MM.1S (cell line): Measurements from ENCODE around the gene FAM163A.

Experiments
- DNase-seq: peaks from one replicate; pipeline ENCODE4 v3.0.0-alpha.2; 2015
- H2AFZ ChIP-seq: fragments of 300-600 bp; sonication (generic); 2 replicates; pipeline ENCODE4 v1.6.0; 2016; ENCODE audit warnings: antibody characterized with exemption, low read length
- H3F3A ChIP-seq: fragments of 300-600 bp; sonication (generic); 2 replicates; pipeline ENCODE4 v1.6.1; 2016; ENCODE audit warnings: mild to moderate bottlenecking, antibody characterized with exemption, low read length, moderate library complexity, mixed read lengths; ENCODE audit not compliant: insufficient read depth
- H3K27ac ChIP-seq: fragments of 300-600 bp; sonication (generic); 2 replicates; pipeline ENCODE4 v1.5.1; 2016; ENCODE audit warnings: mild to moderate bottlenecking, low read length
- H3K27me3 ChIP-seq: fragments of 300-600 bp; sonication (generic); replicated peaks from 2 replicates; pipeline ENCODE4 v1.6.0; 2016; ENCODE audit warnings: low read length; ENCODE audit not compliant: insufficient read depth
- H3K36me3 ChIP-seq: fragments of 300-600 bp; sonication (generic); replicated peaks from 2 replicates; pipeline ENCODE4 v1.6.1; 2016; ENCODE audit warnings: mild to moderate bottlenecking, low read length, mixed read lengths; ENCODE audit not compliant: insufficient read depth
- H3K4me1 ChIP-seq: fragments of 300-600 bp; sonication (generic); 2 replicates; pipeline ENCODE4 v1.6.1; 2016; ENCODE audit warnings: low read length, mixed read lengths
- H3K4me2 ChIP-seq: fragments of 300-600 bp; sonication (generic); 2 replicates; pipeline ENCODE4 v1.6.0; 2016; ENCODE audit warnings: low read depth, low read length
- H3K4me3 ChIP-seq: fragments of 300-600 bp; sonication (generic); 2 replicates; pipeline ENCODE4 v1.5.1; 2016; ENCODE audit warnings: low read length, mixed read lengths
- H3K79me2 ChIP-seq: fragments of 300-600 bp; sonication (generic); 2 replicates; pipeline ENCODE4 v1.6.1; 2016; ENCODE audit warnings: mixed run types, low read length, mixed read lengths
- H3K9ac ChIP-seq: fragments of 300-600 bp; sonication (generic); 2 replicates; pipeline ENCODE4 v1.6.1; 2016; ENCODE audit warnings: low read length, mixed read lengths
- H3K9me2 ChIP-seq: fragments of 300-600 bp; sonication (generic); replicated peaks from 2 replicates; pipeline ENCODE4 v1.6.1; 2016; ENCODE audit warnings: mild to moderate bottlenecking, low read length, mixed read lengths; ENCODE audit not compliant: insufficient read depth
- H3K9me3 ChIP-seq: fragments of 300-600 bp; sonication (generic); replicated peaks from 2 replicates; pipeline ENCODE4 v1.6.1; 2016; ENCODE audit warnings: mild to moderate bottlenecking, low read length, mixed read lengths; ENCODE audit not compliant: insufficient read depth
- H4K20me1 ChIP-seq: fragments of 300-600 bp; sonication (generic); 2 replicates; pipeline ENCODE4 v1.6.1; 2016; ENCODE audit warnings: mild to moderate bottlenecking, low read length, moderate library complexity, mixed read lengths; ENCODE audit not compliant: insufficient read depth
- CTCF ChIP-seq: fragments of 300-600 bp; sonication (generic); IDR thresholded peaks from 2 replicates; pipeline ENCODE4 v1.5.1; 2016; ENCODE audit warnings: antibody characterized with exemption, low read length, mixed read lengths
- EZH2 ChIP-seq: fragments of 300-600 bp; sonication (generic); optimal IDR thresholded peaks from 2 replicates; pipeline ENCODE3; 2017; ENCODE audit warnings: low read depth, mild to moderate bottlenecking, antibody characterized with exemption, low read length, mixed read lengths
- EZH2phosphoT487 ChIP-seq: fragments of 300-600 bp; sonication (generic); IDR thresholded peaks from 2 replicates; pipeline ENCODE4 v1.6.1; 2018; ENCODE audit warnings: antibody characterized with exemption, low read length

FAM163A gene

GRCh38 chr1:179728271-179728670 lies 14.8 kb upstream of the FAM163A start:
- Histone ChIP-seq H3K4me2 (no peak overlapping the region), H3K27ac (no peak overlapping the region), H3K4me3 (no peak overlapping the region), H3K9me3 (no peaks in the 10 kb centered on the region), H3K9me2 (no peaks in the 10 kb centered on the region), H3K4me1 (no peaks in the 10 kb centered on the region), H3K27me3 (no peaks in the 10 kb centered on the region), H2AFZ (no peak overlapping the region), H4K20me1 (no peaks in the 10 kb centered on the region), H3K36me3 (no peaks in the 10 kb centered on the region), H3F3A (no peaks in the 10 kb centered on the region), H3K79me2 (no peaks in the 10 kb centered on the region), H3K9ac (no peak overlapping the region)
- no peak for DNase-seq
- TF ChIP-seq EZH2 (no peak), EZH2phosphoT487 (no peak), CTCF (no peak)

- H3K36me3 ChIP-seq, result no peaks in the 10 kb centered on the region
- no peak overlapping the region for H3K4me2 ChIP-seq
- H3K4me1 ChIP-seq, result no peaks in the 10 kb centered on the region
- H2AFZ ChIP-seq, result no peak overlapping the region
- no peaks in the 10 kb centered on the region for H3K9me3 ChIP-seq
- no peak for DNase-seq
- no peak overlapping the region for H3K27ac ChIP-seq
- no peak for TF ChIP-seq EZH2phosphoT487
- TF ChIP-seq CTCF, result no peak
- no peak for TF ChIP-seq EZH2
- no peaks in the 10 kb centered on the region for H3K27me3 ChIP-seq
- no peak overlapping the region for H3K9ac ChIP-seq
- H3K9me2 ChIP-seq, result no peaks in the 10 kb centered on the region
- H3F3A ChIP-seq, result no peaks in the 10 kb centered on the region
- no peak overlapping the region for H3K4me3 ChIP-seq
- no peaks in the 10 kb centered on the region for H4K20me1 ChIP-seq
- H3K79me2 ChIP-seq, result no peaks in the 10 kb centered on the region
Measured at GRCh38 chr1:179729881-179730280, 13.2 kb upstream of the FAM163A start.

- H3F3A ChIP-seq, result no peaks in the 10 kb centered on the region
- no peak for DNase-seq
- no peaks in the 10 kb centered on the region for H3K9me3 ChIP-seq
- no peak overlapping the region for H3K9ac ChIP-seq
- H3K4me1 ChIP-seq, result no peaks in the 10 kb centered on the region
- H3K4me2 ChIP-seq, result no peak overlapping the region
- no peaks in the 10 kb centered on the region for H3K79me2 ChIP-seq
- H2AFZ ChIP-seq, result no peak overlapping the region
- TF ChIP-seq EZH2 (no peak), CTCF (no peak), EZH2phosphoT487 (no peak)
- H3K27me3 ChIP-seq, result no peaks in the 10 kb centered on the region
- H3K27ac ChIP-seq, result no peak overlapping the region
- no peaks in the 10 kb centered on the region for H4K20me1 ChIP-seq
- no peaks in the 10 kb centered on the region for H3K36me3 ChIP-seq
- H3K4me3 ChIP-seq, result no peak overlapping the region
- no peaks in the 10 kb centered on the region for H3K9me2 ChIP-seq
Measured at GRCh38 chr1:179731643-179732042, 11.4 kb upstream of the FAM163A start.

- TF ChIP-seq CTCF, result no peak
- TF ChIP-seq EZH2phosphoT487, result no peak
- no peak for TF ChIP-seq EZH2
- Histone ChIP-seq H3K4me3 (no peak overlapping the region), H3K9ac (no peak overlapping the region), H2AFZ (no peak overlapping the region), H3K9me3 (no peaks in the 10 kb centered on the region), H3K4me1 (no peaks in the 10 kb centered on the region), H3K27me3 (0 out of 2 replicates have a peak, but pooled peaks cover 5% of the 10 kb centered on the region), H3K4me2 (no peak overlapping the region), H4K20me1 (no peaks in the 10 kb centered on the region), H3K9me2 (no peaks in the 10 kb centered on the region), H3K36me3 (no peaks in the 10 kb centered on the region), H3F3A (no peaks in the 10 kb centered on the region), H3K79me2 (no peaks in the 10 kb centered on the region), H3K27ac (no peak overlapping the region)
- no peak for DNase-seq
Measured at GRCh38 chr1:179742291-179742690, 800 bp upstream of the FAM163A start.
